RWPE1 (cell line): ENCODE results near the gene ASIC2.

Experiments used
- CTCF ChIA-PET: fragments of 350-600 bp; sonication (Branson Sonifier 250); formaldehyde crosslinking; extraction: SDS; loops from one replicate; lab custom pipeline; 2021; lab: Yijun Ruan, JAX
- POLR2A ChIA-PET: fragments of 400-600 bp; formaldehyde crosslinking; extraction: SDS; loops from one replicate; lab custom pipeline; 2020; ENCODE audit warnings: antibody characterized with exemption; ENCODE audit not compliant: low non-redundant PET; lab: Yijun Ruan, JAX
- DNase-seq: peaks from one replicate; pipeline ENCODE4 v3.0.0; 2012; ENCODE audit warnings: low spot score
- H3K27ac ChIP-seq: fragments of 450-650 bp; 2 replicates; pipeline ENCODE4 v1.5.1; 2017
- CTCF ChIP-seq: fragments of 450-650 bp; conservative IDR thresholded peaks from 2 replicates; pipeline ENCODE4 v1.5.1; 2017; ENCODE audit warnings: low read depth, mild to moderate bottlenecking

Gene ASIC2

DNA sequence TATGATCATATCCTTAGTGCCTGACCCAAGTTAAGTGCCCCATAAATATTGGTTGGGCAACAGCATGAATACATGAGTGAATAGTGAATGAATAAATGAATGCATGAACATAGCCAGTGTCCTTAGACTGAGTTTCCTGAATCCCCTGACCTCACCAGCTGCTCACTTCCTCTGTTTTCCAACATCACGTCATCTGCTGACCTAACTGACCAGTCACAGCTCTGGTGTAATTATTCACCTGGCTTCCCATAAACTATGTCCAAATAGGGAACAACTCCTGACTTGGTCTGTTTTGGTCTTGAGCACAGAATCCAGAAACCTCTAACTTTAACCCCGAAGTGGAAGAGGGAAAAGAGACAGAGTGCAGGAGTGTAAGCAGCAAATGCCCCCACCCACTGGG is 83.4 kb downstream of the ASIC2 start:
- ChIA-PET POLR2A (no interaction called here), CTCF (no interaction called here)
- no peak for DNase-seq
- H3K27ac ChIP-seq, result no peak overlapping the region
- no peak for TF ChIP-seq CTCF

GRCh38 chr17:33207231-33207630 is 85.9 kb downstream of the ASIC2 start:
- TF ChIP-seq CTCF, result no peak
- ChIA-PET POLR2A (no interaction called here), CTCF (no interaction called here)
- H3K27ac ChIP-seq, result no peak overlapping the region
- no peak for DNase-seq

GRCh38 chr17:33205552-33205951 is 87.5 kb downstream of the ASIC2 start:
- POLR2A ChIA-PET, result no interaction called here
- no peak overlapping the region for H3K27ac ChIP-seq
- no peak for TF ChIP-seq CTCF
- CTCF ChIA-PET, result no interaction called here
- DNase-seq, result no peak

DNA sequence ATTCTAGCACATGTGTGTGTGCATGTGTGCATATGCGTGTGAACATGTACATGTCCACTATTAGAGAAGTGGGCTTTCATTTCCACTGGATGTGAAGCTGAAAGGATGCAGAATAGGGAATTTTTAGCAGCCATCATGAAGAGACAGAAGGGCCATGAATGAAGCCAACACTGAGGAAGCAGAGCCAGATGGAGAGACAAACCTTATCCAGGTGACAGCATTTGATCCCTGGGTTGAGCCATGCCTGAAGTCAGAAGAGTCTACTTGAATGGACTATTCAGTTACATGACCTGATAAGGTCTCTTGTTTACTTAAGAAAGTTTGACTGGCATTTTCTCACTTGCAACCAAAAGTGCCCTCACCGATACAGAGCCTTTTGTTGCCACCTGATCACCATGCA is 88.4 kb downstream of the ASIC2 start:
- DNase-seq, result no peak
- no peak overlapping the region for H3K27ac ChIP-seq
- no peak for TF ChIP-seq CTCF
- POLR2A ChIA-PET, result no interaction called here
- CTCF ChIA-PET, result no interaction called here

DNA sequence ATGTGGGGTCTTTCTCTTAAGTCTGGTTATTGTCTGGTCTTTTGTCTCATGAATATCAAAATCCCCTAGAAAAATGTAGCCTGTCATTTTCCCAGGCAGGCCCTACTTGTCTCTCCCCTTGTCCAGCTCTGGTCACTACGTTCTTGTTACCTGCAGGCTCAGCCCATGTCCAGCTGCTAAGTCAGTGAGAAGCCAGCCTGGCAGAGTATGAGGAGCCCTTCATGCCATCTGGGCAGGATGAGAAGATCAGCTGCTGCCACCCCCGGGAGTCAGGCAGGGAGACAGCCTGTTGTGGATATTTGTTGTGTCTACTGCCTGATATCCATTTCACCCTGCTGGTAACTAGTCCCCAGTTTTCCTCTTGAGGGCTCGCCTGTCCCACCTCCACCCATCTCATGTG is 88.9 kb downstream of the ASIC2 start:
- ChIA-PET POLR2A (no interaction called here), CTCF (no interaction called here)
- H3K27ac ChIP-seq, result no peak overlapping the region
- TF ChIP-seq CTCF, result no peak
- no peak for DNase-seq

GRCh38 chr17:33202796-33203495 is 90.1 kb downstream of the ASIC2 start:
- H3K27ac ChIP-seq, result no peak overlapping the region
- no peak for DNase-seq
- CTCF ChIA-PET, result interaction anchor here (0.6 kb wide), 1 partner anchor 154 kb away, joined by 3 read pairs; no protein-coding TSS in a partner anchor
- POLR2A ChIA-PET, result no interaction called here
- no peak for TF ChIP-seq CTCF
